ENCODE data around the gene SESN1. TPM values are rescaled to one million over a fixed set of nuclear protein-coding genes. Genes with fewer than 3 reads are reported as not detected.

Gene SESN1
- total RNA-seq, 1 donor from 2014 or later, result 13.6 TPM

- H3K4me1 Mint-ChIP-seq (ENCODE audit: low read depth), result peaks cover 11% of the 10 kb centered on the region
- H3K27ac Mint-ChIP-seq, result no peak overlapping the region
- H3K4me3 Mint-ChIP-seq, result no peak overlapping the region
- peaks cover 30% of the 10 kb centered on the region for H3K36me3 Mint-ChIP-seq (ENCODE audit: low read depth)
- intact Hi-C loops (cut with micrococcal nuclease), result loop anchor here (10.0 kb wide), 1 partner anchor 1175 kb away; the partner anchor contains the start of gene SCML4
- no peak for DNase-seq (ENCODE audit: low spot score)
- no peaks in the 10 kb centered on the region for H3K27me3 Mint-ChIP-seq (ENCODE audit: insufficient read depth)
- no peaks in the 10 kb centered on the region for H3K9me3 Mint-ChIP-seq
These were observed 94.4 kb downstream of the SESN1 start for GRCh38 chr6:109000289-109000688.

- Mint-ChIP-seq H3K4me3 (no peak overlapping the region), H3K4me1 (ENCODE audit: low read depth) (peaks cover 11% of the 10 kb centered on the region), H3K9me3 (no peaks in the 10 kb centered on the region), H3K36me3 (ENCODE audit: low read depth) (peaks cover 30% of the 10 kb centered on the region), H3K27me3 (ENCODE audit: insufficient read depth) (no peaks in the 10 kb centered on the region), H3K27ac (no peak overlapping the region)
- intact Hi-C loops (cut with micrococcal nuclease), result no loop called here
- no peak for DNase-seq (ENCODE audit: low spot score)
These were observed 95.2 kb downstream of the SESN1 start for GRCh38 chr6:108999428-108999827.

GRCh38 chr6:108998485-108998884 lies 96.2 kb downstream of the SESN1 start:
- Mint-ChIP-seq H3K27me3 (ENCODE audit: insufficient read depth) (no peaks in the 10 kb centered on the region), H3K36me3 (ENCODE audit: low read depth) (peaks cover 31% of the 10 kb centered on the region), H3K4me3 (no peak overlapping the region), H3K4me1 (ENCODE audit: low read depth) (peaks cover 11% of the 10 kb centered on the region), H3K9me3 (no peaks in the 10 kb centered on the region), H3K27ac (no peak overlapping the region)
- intact Hi-C loops (cut with micrococcal nuclease), result no loop called here
- no peak for DNase-seq (ENCODE audit: low spot score)

- no peak overlapping the region for H3K27ac Mint-ChIP-seq
- no peak for DNase-seq (ENCODE audit: low spot score)
- no peaks in the 10 kb centered on the region for H3K9me3 Mint-ChIP-seq
- intact Hi-C loops (cut with micrococcal nuclease), result no loop called here
- no peaks in the 10 kb centered on the region for H3K27me3 Mint-ChIP-seq (ENCODE audit: insufficient read depth)
- H3K36me3 Mint-ChIP-seq (ENCODE audit: low read depth), result peaks cover 35% of the 10 kb centered on the region
- no peak overlapping the region for H3K4me3 Mint-ChIP-seq
- peaks cover under 1% of the 10 kb centered on the region for H3K4me1 Mint-ChIP-seq (ENCODE audit: low read depth)
These were observed 98.4 kb downstream of the SESN1 start for GRCh38 chr6:108996208-108996607.

- intact Hi-C loops (cut with micrococcal nuclease), result no loop called here
- no peak for DNase-seq (ENCODE audit: low spot score)
- Mint-ChIP-seq H3K4me3 (no peak overlapping the region), H3K36me3 (ENCODE audit: low read depth) (peaks cover 40% of the 10 kb centered on the region), H3K9me3 (no peaks in the 10 kb centered on the region), H3K27me3 (ENCODE audit: insufficient read depth) (no peaks in the 10 kb centered on the region), H3K27ac (no peak overlapping the region), H3K4me1 (ENCODE audit: low read depth) (no peaks in the 10 kb centered on the region)
These were observed 99.3 kb downstream of the SESN1 start for GRCh38 chr6:108995296-108995695.

- intact Hi-C loops (cut with micrococcal nuclease), result no loop called here
- Mint-ChIP-seq H3K36me3 (ENCODE audit: low read depth) (peaks cover 39% of the 10 kb centered on the region), H3K4me1 (ENCODE audit: low read depth) (no peaks in the 10 kb centered on the region), H3K27me3 (ENCODE audit: insufficient read depth) (no peaks in the 10 kb centered on the region), H3K9me3 (no peaks in the 10 kb centered on the region), H3K4me3 (no peak overlapping the region), H3K27ac (no peak overlapping the region)
- no peak for DNase-seq (ENCODE audit: low spot score)
These were observed 100.8 kb downstream of the SESN1 start for GRCh38 chr6:108993876-108994275.

GRCh38 chr6:108989700-108990099 lies 104.9 kb downstream of the SESN1 start:
- H3K4me1 Mint-ChIP-seq (ENCODE audit: low read depth), result no peaks in the 10 kb centered on the region
- peaks cover 40% of the 10 kb centered on the region for H3K36me3 Mint-ChIP-seq (ENCODE audit: low read depth)
- no peaks in the 10 kb centered on the region for H3K9me3 Mint-ChIP-seq
- H3K27ac Mint-ChIP-seq, result no peak overlapping the region
- no peak for DNase-seq (ENCODE audit: low spot score)
- H3K27me3 Mint-ChIP-seq (ENCODE audit: insufficient read depth), result no peaks in the 10 kb centered on the region
- intact Hi-C loops (cut with micrococcal nuclease), result no loop called here
- H3K4me3 Mint-ChIP-seq, result no peak overlapping the region

GRCh38 chr6:108988765-108989164 lies 105.9 kb downstream of the SESN1 start:
- Mint-ChIP-seq H3K4me3 (no peak overlapping the region), H3K27ac (no peak overlapping the region), H3K9me3 (no peaks in the 10 kb centered on the region), H3K36me3 (ENCODE audit: low read depth) (peaks cover 38% of the 10 kb centered on the region), H3K27me3 (ENCODE audit: insufficient read depth) (no peaks in the 10 kb centered on the region), H3K4me1 (ENCODE audit: low read depth) (no peaks in the 10 kb centered on the region)
- intact Hi-C loops (cut with micrococcal nuclease), result no loop called here
- DNase-seq (ENCODE audit: low spot score), result no peak

GRCh38 chr6:108988296-108988695 lies 106.3 kb downstream of the SESN1 start:
- H3K27me3 Mint-ChIP-seq (ENCODE audit: insufficient read depth), result no peaks in the 10 kb centered on the region

GRCh38 chr6:108987156-108987555 lies 107.5 kb downstream of the SESN1 start:
- intact Hi-C loops (cut with micrococcal nuclease), result no loop called here
- Mint-ChIP-seq H3K4me1 (ENCODE audit: low read depth) (no peaks in the 10 kb centered on the region), H3K9me3 (no peaks in the 10 kb centered on the region)

More at GRCh38 chr6:108988296-108988695, 106.3 kb downstream of the SESN1 start:
- intact Hi-C loops (cut with micrococcal nuclease), result no loop called here
- Mint-ChIP-seq H3K4me1 (ENCODE audit: low read depth) (no peaks in the 10 kb centered on the region), H3K9me3 (no peaks in the 10 kb centered on the region), H3K27ac (no peak overlapping the region), H3K36me3 (ENCODE audit: low read depth) (peaks cover 38% of the 10 kb centered on the region), H3K4me3 (no peak overlapping the region)
- DNase-seq (ENCODE audit: low spot score), result no peak

GRCh38 chr6:108985301-108985700 lies 109.3 kb downstream of the SESN1 start:
- H3K36me3 Mint-ChIP-seq (ENCODE audit: low read depth), result peaks cover 28% of the 10 kb centered on the region

More at GRCh38 chr6:108987156-108987555, 107.5 kb downstream of the SESN1 start:
- Mint-ChIP-seq H3K4me3 (no peak overlapping the region), H3K36me3 (ENCODE audit: low read depth) (peaks cover 40% of the 10 kb centered on the region), H3K27me3 (ENCODE audit: insufficient read depth) (no peaks in the 10 kb centered on the region), H3K27ac (no peak overlapping the region)
- no peak for DNase-seq (ENCODE audit: low spot score)

GRCh38 chr6:108983151-108983550 lies 111.5 kb downstream of the SESN1 start:
- Mint-ChIP-seq H3K27ac (no peak overlapping the region), H3K36me3 (ENCODE audit: low read depth) (peaks cover 13% of the 10 kb centered on the region), H3K9me3 (peaks cover 4% of the 10 kb centered on the region), H3K4me1 (ENCODE audit: low read depth) (peaks cover 4% of the 10 kb centered on the region), H3K4me3 (no peak overlapping the region), H3K27me3 (ENCODE audit: insufficient read depth) (peaks cover 10% of the 10 kb centered on the region)
- DNase-seq (ENCODE audit: low spot score), result no peak
- intact Hi-C loops (cut with micrococcal nuclease), result no loop called here

More at GRCh38 chr6:108985301-108985700, 109.3 kb downstream of the SESN1 start:
- no peak for DNase-seq (ENCODE audit: low spot score)
- H3K4me3 Mint-ChIP-seq, result no peak overlapping the region
- H3K27ac Mint-ChIP-seq, result no peak overlapping the region
- peaks cover 2% of the 10 kb centered on the region for H3K27me3 Mint-ChIP-seq (ENCODE audit: insufficient read depth)
- H3K4me1 Mint-ChIP-seq (ENCODE audit: low read depth), result no peaks in the 10 kb centered on the region
- H3K9me3 Mint-ChIP-seq, result peaks cover 4% of the 10 kb centered on the region
- intact Hi-C loops (cut with micrococcal nuclease), result no loop called here

GRCh38 chr6:108982154-108983113 lies 112.2 kb downstream of the SESN1 start:
- Mint-ChIP-seq H3K4me3 (no peak overlapping the region), H3K4me1 (ENCODE audit: low read depth) (peaks cover 6% of the 10 kb centered on the region), H3K27ac (no peak overlapping the region), H3K9me3 (peaks cover 4% of the 10 kb centered on the region), H3K36me3 (ENCODE audit: low read depth) (peaks cover 8% of the 10 kb centered on the region), H3K27me3 (ENCODE audit: insufficient read depth) (peaks cover 14% of the 10 kb centered on the region)
- intact Hi-C loops (cut with micrococcal nuclease), result no loop called here
- DNase-seq (ENCODE audit: low spot score), result no peak

Measured in activated T-helper 1 cell treated with anti-CD3 and anti-CD28 coated beads, Interleukin-12 subunit alpha, Interleukin-12 subunit beta, Interleukin-2, Interleukin-4 antibody, amounts not matched to agents 30 ng/mL and 10 ng/mL and 1 ng/mL, durations not matched to agents 14 hours and 24 hours and 36 hours (primary cell).